Peyer's patch (tissue), 4 donors: ENCODE results near the gene CRACR2A.

Source experiments
- CTCF ChIP-seq, 6 experiments: fragments of 450-650 bp in 4 of 6; fragments of 200-600 bp in 2 of 6; sonication (generic) in 1 of 6; IDR thresholded peaks; one replicate each; pipeline ENCODE4 v1.5.1; 2017 to 2019; ENCODE audit warnings: antibody characterized with exemption in 6 of 6, mild to moderate bottlenecking in 3 of 6, moderate library complexity in 1 of 6
- POLR2A ChIP-seq, 2 donors: fragments of 450-650 bp; IDR thresholded peaks; one replicate each; pipeline ENCODE4 v1.5.1; 2017; ENCODE audit warnings: antibody characterized with exemption in 2 of 2, mild to moderate bottlenecking in 2 of 2, moderate library complexity in 2 of 2

GRCh38 chr12:3655328-3655900 lies 97.5 kb downstream of the CRACR2A start:
- TF ChIP-seq CTCF (IDR thresholded peaks at IDR 0.05) = peak in 4 of 6 experiments; percentile 4 to 46 (median 18)
- TF ChIP-seq POLR2A (IDR thresholded peaks at IDR 0.05) = no peak
